ENCODE measurements around the gene KIFC3.

DNA sequence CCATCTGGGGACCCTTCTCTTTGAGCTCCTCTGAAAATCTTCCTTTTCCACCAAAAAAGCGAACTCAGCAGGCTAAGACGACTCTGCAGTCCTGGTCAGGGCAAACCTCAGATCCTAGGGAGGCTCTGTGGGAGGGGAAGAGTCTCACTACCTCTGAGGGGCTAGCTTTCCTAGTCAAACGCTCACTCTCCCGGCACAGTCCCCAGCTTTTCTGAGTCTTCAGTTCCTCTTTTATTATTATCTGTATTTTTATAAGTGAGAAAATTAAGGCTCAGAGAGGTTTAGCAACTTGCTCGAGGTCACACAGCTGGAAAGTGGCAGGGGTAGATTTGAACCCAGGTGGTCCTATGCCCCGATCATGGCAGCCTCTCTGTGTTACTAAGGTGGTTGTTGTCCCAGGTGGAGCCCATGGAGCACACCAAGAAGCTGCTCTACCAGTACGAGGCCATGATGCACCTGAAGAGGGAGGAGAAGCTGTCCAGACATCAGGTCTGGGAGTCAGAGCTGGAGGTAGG, 75.8 kb downstream of the KIFC3 start:
- TF ChIP-seq, protein P1, sequence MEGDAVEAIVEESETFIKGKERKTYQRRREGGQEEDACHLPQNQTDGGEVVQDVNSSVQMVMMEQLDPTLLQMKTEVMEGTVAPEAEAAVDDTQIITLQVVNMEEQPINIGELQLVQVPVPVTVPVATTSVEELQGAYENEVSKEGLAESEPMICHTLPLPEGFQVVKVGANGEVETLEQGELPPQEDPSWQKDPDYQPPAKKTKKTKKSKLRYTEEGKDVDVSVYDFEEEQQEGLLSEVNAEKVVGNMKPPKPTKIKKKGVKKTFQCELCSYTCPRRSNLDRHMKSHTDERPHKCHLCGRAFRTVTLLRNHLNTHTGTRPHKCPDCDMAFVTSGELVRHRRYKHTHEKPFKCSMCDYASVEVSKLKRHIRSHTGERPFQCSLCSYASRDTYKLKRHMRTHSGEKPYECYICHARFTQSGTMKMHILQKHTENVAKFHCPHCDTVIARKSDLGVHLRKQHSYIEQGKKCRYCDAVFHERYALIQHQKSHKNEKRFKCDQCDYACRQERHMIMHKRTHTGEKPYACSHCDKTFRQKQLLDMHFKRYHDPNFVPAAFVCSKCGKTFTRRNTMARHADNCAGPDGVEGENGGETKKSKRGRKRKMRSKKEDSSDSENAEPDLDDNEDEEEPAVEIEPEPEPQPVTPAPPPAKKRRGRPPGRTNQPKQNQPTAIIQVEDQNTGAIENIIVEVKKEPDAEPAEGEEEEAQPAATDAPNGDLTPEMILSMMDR (IDR thresholded peaks at IDR 0.05), result no peak
- TF ChIP-seq EZH2 (IDR thresholded peaks at IDR 0.05; ENCODE audit: borderline replicate concordance, insufficient read depth, low read depth, low read length, poor library complexity, severe bottlenecking), result no peak
